HG02678 (cell line): Measurements from ENCODE around the gene IST1.

Experiments used
- ATAC-seq: cut with Tn5 transposase; IDR thresholded peaks from one replicate; pipeline ENCODE4 v1.9.1; 2021; ENCODE audit warnings: mild to moderate bottlenecking, moderate library complexity; ENCODE audit not compliant: unreplicated experiment

IST1 gene

DNA sequence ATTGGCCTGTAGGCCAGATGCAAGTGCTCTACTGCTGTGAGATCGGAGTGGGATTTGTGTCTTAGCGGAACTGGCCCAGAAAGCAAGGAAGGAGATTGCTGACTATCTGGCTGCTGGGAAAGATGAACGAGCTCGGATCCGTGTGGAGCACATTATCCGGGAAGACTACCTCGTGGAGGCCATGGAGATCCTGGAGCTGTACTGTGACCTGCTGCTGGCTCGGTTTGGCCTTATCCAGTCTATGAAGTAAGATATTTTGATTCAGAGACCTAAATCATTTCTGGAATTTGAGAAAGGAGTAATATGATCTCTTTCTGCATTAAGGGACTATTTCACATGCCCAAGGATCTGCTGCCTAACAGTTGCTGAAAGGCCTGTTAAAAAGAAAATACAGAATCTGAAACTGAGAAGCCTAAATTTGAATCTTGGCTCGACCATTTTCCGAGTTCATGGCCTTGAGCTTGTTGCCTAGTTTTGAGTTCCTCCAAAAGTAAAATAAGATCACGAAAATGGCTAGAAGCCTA lies 21.1 kb downstream of the IST1 start:
- no peak for ATAC-seq

DNA sequence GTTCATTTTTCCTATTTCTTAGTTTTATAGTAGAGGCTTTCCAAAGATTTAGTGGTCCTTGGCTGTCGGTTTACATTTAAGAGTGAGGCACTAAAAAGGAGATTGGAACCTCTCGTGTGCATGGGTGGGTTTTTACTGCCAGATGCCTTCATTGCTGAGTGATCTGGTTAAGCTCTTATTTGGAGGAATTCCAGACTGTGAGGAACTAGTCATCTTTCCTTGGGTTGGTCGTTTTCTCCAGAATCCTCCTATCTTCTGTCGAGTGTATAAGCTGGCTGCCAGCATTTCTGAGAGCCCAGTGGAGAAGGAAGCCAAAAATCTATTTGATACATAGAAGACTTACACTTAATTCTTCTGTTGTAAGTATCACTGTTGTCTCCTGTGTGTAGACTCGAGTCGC lies 22.6 kb downstream of the IST1 start:
- no peak for ATAC-seq

DNA sequence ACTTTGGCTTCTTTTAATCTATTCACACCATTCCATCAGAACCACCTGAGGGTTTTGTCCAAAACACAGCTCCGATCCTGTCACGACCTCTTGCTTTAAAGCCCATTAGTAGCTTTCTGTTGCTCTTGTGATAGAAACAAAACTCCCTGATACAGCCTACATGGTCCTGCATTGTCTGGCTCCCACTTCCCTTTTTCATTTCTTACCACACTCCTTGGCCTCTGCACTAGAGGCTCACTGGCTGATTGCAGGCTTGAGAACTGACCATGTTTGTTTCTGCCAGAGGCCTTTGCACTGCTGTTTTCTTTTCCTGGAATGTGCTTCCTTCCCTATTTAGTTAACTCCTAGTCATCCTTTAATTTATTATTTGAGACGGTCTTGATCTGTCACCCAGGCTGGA lies 23.7 kb downstream of the IST1 start:
- peak; percentile 84 for ATAC-seq

DNA sequence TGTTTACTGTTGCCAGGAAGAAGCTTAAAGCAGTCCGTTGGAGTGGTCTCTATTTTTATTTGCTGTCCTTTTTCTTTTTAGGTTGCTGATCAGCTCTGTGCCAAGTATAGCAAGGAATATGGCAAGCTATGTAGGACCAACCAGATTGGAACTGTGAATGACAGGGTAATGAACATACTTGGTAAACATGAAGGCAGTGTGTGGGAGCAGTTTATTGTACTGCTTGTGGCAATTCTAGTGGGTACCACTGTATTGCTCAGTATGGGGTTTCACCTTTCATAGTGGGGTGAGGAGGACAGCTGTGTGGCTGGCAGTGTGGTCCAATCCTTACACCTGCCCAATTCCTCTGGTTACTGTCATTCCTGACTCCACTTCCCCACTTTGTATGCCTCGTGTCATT lies 25.3 kb downstream of the IST1 start:
- ATAC-seq: no peak

DNA sequence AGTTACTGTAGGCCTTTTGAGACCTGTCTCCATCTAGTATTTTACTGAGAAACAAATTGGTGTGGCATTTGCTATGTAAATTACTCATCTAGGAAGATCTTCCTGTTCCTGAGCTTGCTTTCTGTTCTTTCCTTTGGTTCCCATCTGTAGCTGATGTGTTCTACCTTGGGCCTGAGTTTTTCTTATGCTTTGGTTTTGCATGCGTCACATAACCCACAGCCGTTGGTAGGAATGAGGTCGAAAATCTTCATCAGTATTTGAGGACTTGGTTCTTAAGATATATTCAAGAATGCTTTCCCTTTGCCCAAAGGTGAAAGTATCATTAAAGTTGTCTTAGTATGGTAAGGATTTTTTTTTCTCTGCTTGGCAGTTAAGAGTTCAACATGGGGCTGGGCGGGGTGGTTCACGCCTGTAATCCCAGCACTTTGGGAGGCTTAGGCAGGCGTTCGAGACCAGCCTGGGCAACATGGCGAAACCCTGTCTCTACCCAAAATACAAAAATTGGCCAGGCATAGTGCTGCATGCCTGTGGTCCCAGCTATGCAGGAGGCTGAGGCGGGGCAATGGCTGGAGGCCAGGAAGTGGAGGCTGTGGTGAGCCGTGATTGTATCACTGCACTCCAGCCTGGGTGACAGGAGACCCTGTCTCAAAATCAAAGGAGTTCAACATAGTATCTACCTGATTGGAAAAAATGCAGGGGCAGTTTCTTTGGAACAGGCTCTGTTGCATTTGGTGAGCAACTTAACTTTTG lies 28.8 kb downstream of the IST1 start:
- no peak for ATAC-seq

DNA sequence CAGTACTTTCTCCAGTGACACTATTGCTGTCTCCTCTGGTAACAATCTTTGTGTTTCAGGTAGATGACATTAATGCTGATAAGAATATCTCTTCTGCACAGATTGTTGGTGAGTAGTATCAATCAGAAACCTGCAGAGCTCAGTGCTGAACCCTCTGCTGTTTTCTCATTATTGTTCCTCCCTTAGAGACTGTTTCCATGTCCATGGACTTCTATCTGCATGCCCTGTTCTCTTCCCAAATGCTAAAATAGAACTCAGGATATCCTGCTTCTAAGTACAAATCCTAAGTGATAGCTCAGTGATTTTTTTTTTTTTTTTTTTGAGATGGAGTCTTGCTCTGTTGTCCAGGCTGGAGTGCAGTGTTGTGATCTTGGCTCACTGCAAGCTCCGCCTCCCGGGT lies 29.4 kb downstream of the IST1 start:
- no peak for ATAC-seq

DNA sequence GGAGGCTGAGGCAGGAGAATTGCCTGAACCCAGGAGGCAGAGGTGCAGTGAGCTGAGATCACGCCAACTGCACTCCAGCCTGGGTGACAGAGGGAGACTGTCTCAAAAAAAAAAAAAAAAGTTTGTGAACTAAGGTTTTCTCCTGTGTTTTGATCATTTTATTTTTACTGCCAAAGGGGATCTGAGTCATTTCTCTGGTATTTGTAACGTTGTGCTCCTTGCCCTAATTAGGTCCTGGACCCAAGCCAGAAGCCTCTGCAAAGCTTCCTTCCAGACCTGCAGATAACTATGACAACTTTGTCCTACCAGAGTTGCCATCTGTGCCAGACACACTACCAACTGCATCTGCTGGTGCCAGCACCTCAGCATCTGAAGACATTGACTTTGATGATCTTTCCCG lies 32.1 kb downstream of the IST1 start:
- no peak for ATAC-seq

DNA sequence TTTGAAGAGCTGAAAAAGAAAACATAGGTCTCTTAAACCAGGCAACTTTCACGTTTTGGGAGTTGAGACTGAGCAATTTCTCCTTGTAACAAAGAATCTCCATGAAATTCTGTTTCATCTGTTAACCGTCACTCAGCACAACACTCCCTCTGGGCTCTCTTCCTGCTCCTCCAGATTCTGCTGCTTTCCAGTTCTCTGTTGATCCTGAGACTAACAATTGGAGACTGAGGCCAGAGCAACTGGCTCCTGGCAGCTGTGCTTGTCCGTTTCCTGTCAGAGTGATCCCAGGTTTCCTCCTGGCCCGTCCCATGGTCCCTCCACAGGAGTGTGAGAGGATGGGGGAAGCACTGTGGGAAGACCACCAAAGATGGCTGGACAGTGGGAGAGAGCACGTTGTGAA lies 32.5 kb downstream of the IST1 start:
- no peak for ATAC-seq

DNA sequence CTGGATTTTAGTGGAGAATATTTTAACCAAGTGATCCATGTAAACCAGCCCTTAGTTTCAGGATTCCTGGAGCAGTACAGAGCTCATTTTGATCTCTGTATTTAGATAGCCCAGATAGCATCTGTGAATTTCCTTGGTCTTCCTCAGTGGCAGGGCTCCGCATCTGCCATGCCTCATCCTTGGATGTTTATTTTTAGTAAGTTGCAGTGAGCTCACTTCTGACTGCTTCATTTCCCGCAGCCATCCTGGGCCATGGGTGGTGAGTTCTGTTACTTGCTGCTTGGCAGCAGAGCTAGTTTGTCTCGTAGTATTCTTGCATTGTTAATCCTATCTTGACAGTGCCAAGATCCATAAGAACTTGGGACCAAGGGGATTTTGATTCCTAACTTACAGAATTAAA lies 33.7 kb downstream of the IST1 start:
- ATAC-seq: no peak

DNA sequence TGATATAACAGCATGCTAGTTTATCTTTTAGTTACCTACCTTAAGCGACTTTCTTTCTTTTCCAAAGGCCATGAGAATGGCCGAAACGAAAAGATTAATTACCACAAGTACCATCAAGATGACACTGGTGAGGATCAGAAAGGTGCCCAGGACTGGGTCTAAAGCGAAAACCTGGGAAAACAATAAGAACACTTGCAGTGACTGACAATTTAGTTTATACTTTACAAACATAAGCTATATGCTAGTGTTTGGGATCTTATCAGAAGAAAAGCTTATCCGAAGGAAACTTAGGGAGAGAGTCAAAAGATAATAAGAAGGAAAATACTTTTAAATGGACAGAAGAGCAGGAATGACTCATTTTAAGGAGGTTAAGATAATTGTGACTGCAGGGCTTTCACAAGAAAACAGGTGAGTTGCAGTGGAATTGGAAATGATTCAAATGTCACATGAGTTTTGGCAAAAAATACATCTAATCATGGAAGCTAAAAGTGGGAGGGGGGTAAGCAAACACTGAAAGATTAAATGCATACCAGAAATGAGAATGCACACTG lies 34.8 kb downstream of the IST1 start:
- ATAC-seq: no peak

DNA sequence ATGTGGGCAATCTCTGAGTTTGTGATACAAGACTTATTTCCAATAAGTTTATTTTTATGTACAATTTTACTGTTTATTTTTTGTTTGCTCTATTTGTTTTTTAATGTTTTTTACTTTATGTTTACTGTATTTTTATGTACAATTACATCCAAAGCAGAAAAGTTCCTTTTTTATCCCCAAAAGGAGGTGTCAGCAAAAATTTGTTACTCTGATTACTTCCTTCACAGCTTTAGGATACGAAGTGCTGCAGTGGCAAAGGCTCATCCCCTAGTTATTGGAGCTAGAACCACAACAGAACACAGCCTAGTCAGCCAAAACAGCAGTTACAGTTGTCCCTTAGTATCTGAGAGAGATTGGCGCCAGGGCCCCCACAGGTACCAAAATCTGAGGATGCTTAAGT lies 35.7 kb downstream of the IST1 start:
- ATAC-seq: no peak

DNA sequence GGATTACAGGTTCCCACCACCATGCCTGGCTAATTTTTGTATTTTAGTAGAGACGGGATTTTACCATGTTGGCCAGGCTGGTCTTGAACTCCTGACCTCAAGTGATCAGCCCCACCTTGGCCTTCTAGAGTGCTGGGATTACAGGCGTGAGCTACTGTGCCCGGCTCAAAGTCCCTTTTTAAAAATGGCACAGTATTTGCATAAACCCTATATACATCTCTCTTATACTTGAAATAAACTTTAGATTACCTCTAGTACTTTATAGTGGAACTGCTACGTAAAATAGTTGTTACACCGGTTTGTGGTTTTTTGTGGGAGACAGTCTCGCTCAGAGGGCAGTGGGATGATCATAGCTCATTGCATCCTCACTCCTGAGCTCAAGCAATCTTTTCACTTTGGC lies 36.3 kb downstream of the IST1 start:
- no peak for ATAC-seq

DNA sequence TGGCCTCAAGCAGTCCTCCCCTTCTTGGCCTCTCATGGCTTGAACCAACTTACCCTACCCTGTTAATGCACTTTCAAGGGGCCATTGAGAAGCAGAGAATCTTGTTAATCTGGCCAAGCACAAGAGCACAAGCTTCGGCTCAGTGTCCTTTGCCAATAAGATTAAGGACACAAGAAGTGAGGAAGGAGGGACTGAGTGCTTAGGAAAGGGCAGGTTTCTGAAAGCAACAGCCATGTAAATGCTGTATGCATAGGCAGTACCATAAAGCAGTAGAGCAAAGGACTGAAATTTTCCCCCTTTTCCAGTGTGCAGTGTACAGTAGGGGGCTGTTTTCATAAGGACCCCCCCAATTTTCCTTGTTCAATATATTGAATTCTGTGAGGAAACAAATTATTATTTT lies 37.7 kb downstream of the IST1 start:
- ATAC-seq: no peak

DNA sequence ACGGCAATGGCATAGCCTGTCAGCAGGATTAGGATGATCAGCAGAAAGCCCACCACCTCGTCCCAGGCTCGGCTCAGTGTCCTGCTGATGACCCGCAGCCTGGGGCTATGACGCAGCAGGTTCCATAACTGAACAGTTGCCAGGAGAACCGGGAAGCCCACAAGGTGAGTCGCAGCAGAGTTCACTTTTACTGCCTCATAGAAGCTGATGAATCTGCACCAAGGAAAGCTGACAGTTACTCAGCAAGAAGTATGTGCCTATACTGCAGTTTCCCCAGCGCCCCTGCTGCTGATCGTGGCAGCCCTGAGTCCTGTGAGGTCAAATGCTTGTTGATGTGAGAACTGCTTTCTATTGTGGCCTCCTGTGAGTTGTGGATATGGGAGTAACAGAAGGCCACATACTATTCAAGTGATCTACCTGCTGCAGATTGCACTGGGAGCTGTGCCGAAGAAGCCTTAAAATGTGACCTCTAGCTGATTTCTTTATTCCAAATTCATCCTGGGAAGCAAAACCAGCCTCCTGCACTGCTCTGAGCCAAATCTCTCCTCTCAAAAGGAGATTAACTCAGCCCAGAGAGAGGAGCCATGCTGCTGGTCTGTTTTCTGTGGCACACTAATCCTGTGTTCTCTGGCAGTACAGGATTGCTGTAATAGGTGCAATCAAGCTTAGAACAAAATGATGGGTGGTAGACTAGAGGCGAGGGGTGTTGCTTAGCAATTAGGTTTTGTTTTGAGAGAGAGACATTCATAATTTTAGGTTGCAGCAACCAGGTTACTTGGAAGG lies 38.8 kb downstream of the IST1 start:
- no peak for ATAC-seq

DNA sequence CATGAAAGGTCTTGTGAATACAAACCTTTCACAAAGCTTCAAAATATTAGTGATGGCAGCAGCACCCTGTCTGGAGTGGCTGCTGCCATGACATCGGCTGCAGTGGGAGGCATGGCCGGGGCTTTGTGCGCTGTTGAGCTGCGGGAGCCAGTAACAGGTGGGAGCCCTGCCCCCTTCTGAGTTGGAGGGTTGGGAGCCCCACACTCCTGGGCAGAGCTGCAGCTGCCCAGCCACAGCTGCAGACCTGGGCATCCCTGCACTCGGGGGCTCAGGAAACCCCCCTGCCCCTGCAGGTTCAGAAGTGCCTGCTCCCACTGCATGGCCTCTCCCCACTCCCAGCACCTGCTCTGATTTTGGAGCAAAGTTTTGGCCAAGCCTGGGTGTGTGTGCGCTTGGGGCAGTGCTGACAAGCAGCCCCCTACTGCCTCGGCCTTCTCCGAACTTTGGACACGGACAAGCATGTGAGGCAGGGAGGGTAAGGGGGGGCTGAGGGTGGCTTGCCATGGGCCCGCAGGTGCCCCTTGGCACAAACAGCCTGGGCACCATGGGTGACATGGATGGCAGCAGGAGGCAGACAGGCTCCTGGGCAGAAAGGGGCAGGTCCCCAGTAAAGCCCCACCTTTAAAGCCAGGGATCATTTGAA lies 42.7 kb downstream of the IST1 start:
- ATAC-seq: no peak

DNA sequence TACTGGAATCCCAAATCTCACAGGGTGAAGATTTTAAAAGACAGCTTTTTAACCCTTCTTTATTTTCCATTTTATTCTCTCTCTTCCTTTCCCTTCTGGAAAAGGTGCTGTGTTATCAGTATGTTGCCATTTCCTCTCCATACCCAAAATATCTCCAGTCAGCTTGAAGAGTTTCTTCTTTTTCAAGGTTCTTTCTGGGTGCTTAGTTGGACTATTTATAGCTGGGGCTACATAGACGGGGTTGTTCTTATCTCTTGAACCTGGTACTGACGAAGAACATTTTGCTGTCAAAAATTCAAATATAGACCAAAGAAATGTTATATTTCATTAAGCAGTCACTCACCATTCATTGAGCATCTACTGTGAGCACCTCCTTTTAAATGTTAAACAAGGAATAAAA lies 48.6 kb downstream of the IST1 start:
- ATAC-seq: no peak

DNA sequence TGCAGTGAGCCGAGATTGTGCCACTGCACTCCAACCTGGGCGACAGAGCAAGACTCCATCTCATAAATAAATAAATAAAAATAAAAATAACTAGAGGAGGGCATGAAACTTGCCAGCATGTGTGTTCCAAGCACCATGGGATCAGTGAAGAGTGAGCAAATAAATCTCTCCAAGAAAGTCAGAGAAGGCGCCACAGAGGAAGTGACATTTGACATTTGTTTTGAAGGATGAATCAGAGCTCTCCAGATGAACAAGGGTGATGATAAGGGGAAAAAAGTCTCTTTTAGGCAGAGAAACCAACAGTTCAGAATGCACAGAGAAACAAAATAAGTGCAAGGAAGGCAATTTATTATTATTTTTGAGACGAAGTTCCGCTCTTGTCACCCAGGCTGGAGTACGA lies 50.3 kb downstream of the IST1 start:
- ATAC-seq: no peak

DNA sequence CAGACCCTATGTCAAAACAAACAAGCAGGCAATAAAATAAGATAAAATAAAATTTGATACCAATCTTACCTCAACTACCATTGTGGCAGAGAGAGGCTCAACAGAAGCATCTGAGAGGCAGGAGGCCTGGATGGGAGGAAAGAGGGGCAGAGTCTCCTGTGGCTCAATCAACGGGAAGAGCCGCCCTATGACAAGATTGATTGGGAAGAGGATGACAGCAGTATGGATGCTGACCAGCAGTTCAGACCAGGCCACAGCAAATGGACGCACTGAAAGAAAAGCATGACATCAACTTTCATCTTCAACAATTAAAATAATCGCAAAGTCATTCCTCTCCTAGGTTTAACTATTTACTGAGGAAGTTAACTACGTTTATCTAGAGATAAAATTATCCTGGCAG lies 57.5 kb downstream of the IST1 start:
- ATAC-seq: no peak

DNA sequence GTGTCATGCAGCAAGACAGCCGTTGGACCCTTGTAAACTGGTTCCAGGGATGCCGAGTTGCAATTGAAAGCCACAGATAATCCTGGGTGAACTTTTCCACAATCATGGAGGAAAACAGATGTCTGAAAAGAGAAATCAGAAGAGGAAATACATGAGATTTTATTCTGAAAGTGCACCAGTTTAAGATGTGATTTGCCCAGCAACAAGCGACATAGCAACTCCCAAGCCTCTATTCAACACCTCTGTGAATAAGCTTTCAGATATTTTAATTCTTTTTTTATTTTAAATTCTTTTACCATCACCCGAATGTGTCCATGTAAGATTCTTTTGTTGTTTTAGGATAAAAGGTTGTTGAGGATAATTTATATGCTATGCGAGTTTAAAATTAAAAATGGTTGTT lies 58.8 kb downstream of the IST1 start:
- no peak for ATAC-seq

DNA sequence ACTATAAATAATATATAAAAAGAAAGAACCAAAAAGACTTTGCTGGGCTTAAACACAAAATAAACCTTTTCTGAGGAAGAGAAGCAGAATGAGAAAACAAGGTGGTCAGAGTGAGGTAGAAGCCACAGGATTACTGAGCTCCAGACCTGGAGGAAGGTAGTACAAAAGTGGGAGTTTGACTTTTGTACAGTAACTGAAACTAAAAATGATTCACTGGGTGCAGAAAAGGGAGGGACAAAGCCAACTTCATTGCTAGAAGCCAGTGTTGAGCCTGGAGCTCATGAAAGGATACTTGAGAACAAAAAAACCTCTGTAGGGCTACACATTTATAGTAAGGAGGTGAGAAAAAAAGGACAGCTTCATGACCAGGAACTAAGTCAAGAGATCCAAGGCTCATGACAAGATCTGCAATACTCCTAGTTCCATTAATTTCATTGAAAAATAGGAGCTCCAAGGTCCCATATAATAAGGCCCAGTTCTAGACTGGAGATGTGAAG lies 59.4 kb downstream of the IST1 start:
- no peak for ATAC-seq

DNA sequence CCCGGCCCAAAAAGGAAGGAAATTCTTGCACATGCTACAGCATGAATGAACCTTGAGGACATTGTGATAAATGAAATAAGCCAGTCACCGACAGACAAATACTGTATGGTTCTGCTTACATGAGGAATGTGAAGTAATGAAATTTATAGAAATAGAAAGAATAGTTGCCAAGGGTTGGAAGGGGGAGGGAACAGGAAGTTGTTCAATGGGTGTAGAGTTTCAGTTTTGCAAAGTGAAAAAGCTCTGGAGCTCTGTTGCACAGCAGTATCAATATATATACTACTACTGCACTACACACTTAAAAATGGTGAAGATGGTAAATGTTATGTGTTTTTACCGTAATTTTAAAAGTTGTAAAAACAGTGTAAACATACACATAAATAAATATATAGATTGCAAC lies 61.2 kb downstream of the IST1 start:
- no peak for ATAC-seq
